SK-N-SH treated with all-trans-retinoic acid at 6 μM for 48 hours (cell line): ENCODE data around the gene CEP131.
A peak's percentile ranks its signal among the peaks of the same experiment; 100 is the strongest.

Source experiments
- ATAC-seq: fragments of 200-7000 bp; cut with Tn5 transposase; 3 replicates; pipeline ENCODE4 v1.9.1; 2020; ENCODE audit warnings: mild to moderate bottlenecking, moderate library complexity
- BACH2 ChIP-seq: fragments of 250-450 bp; sonication (Bioruptor Pico); IDR thresholded peaks from 2 replicates; pipeline ENCODE4 v1.9.0; 2021; ENCODE audit warnings: mild to moderate bottlenecking, borderline replicate concordance
- ESRRG ChIP-seq: fragments of 250-450 bp; sonication (Bioruptor Pico); IDR thresholded peaks from 2 replicates; pipeline ENCODE4 v1.6.1; 2021; ENCODE audit warnings: mild to moderate bottlenecking
- GLIS3 ChIP-seq: fragments of 250-450 bp; sonication (Bioruptor Pico); IDR thresholded peaks from 2 replicates; pipeline ENCODE4 v1.5.0; 2020; ENCODE audit warnings: mild to moderate bottlenecking, moderate library complexity
- ISL1 ChIP-seq: fragments of 250-450 bp; sonication (Bioruptor Pico); IDR thresholded peaks from 2 replicates; pipeline ENCODE4 v2.1.2; 2022; ENCODE audit warnings: mild to moderate bottlenecking, moderate library complexity
- OSR1 ChIP-seq: fragments of 250-450 bp; sonication (Bioruptor Pico); IDR thresholded peaks from 2 replicates; pipeline ENCODE4 v1.8.0; 2022; ENCODE audit warnings: moderate library complexity, mild to moderate bottlenecking, inconsistent platforms
- PATZ1 ChIP-seq: fragments of 250-450 bp; sonication (Bioruptor Pico); IDR thresholded peaks from 2 replicates; pipeline ENCODE4 v1.8.0; 2020; ENCODE audit warnings: mild to moderate bottlenecking, moderate library complexity, borderline replicate concordance
- PPARA ChIP-seq: fragments of 250-450 bp; sonication (Bioruptor Pico); IDR thresholded peaks from 2 replicates; pipeline ENCODE4 v1.5.0; 2020; ENCODE audit warnings: mild to moderate bottlenecking, borderline replicate concordance
- RARB ChIP-seq: fragments of 250-450 bp; sonication (Bioruptor Pico); IDR thresholded peaks from 2 replicates; pipeline ENCODE4 v1.8.0; 2021; ENCODE audit warnings: mild to moderate bottlenecking, moderate library complexity
- SNAI2 ChIP-seq: fragments of 250-450 bp; sonication (Bioruptor Pico); IDR thresholded peaks from 2 replicates; pipeline ENCODE4 v1.5.0; 2020; ENCODE audit warnings: mild to moderate bottlenecking, moderate library complexity
- TCF4 ChIP-seq: fragments of 250-450 bp; sonication (Bioruptor Pico); IDR thresholded peaks from 2 replicates; pipeline ENCODE4 v1.8.0; 2021; ENCODE audit warnings: mild to moderate bottlenecking, moderate library complexity, borderline replicate concordance
- ZC3H10 ChIP-seq: fragments of 250-450 bp; sonication (Bioruptor Pico); IDR thresholded peaks from 2 replicates; pipeline ENCODE4 v1.5.1; 2021; ENCODE audit warnings: mild to moderate bottlenecking, moderate library complexity
- ZFP3 ChIP-seq: fragments of 250-450 bp; sonication (Bioruptor Pico); IDR thresholded peaks from 2 replicates; pipeline ENCODE4 v1.5.0; 2020; ENCODE audit warnings: mild to moderate bottlenecking, moderate library complexity
- ZFP30 ChIP-seq: fragments of 450-650 bp; formaldehyde crosslinking; IDR thresholded peaks from 2 replicates; pipeline ENCODE4 v1.5.0; 2022; ENCODE audit warnings: mild to moderate bottlenecking, moderate library complexity
- ZNF565 ChIP-seq: fragments of 450-650 bp; formaldehyde crosslinking; conservative IDR thresholded peaks from 2 replicates; pipeline ENCODE4 v1.5.0; 2020; ENCODE audit warnings: low read depth, mild to moderate bottlenecking, moderate library complexity
- ZNF70 ChIP-seq: fragments of 450-650 bp; formaldehyde crosslinking; IDR thresholded peaks from 2 replicates; pipeline ENCODE4 v1.5.0; 2020; ENCODE audit warnings: mild to moderate bottlenecking, moderate library complexity
- ZNF8 ChIP-seq: fragments of 450-650 bp; formaldehyde crosslinking; IDR thresholded peaks from 2 replicates; pipeline ENCODE4 v1.5.0; 2020; ENCODE audit warnings: mild to moderate bottlenecking, moderate library complexity
- TF ChIP-seq, protein P1 (sequence below): fragments of 250-450 bp; sonication (Bioruptor Pico); IDR thresholded peaks from 2 replicates; pipeline ENCODE4 v1.8.0; 2021; ENCODE audit warnings: low read depth, mild to moderate bottlenecking, moderate library complexity, borderline replicate concordance
- TF ChIP-seq, protein P2 (sequence below): fragments of 250-450 bp; sonication (Bioruptor Pico); IDR thresholded peaks from 2 replicates; pipeline ENCODE4 v1.5.1; 2020; ENCODE audit warnings: low read depth, mild to moderate bottlenecking, moderate library complexity
- TF ChIP-seq, protein P3 (sequence below): fragments of 250-450 bp; sonication (Bioruptor Pico); IDR thresholded peaks from 2 replicates; pipeline ENCODE4 v1.5.1; 2021; ENCODE audit warnings: mild to moderate bottlenecking, moderate library complexity
- TF ChIP-seq, protein P4 (sequence below): fragments of 250-450 bp; sonication (Bioruptor Pico); IDR thresholded peaks from 2 replicates; pipeline ENCODE4 v1.5.0; 2020; ENCODE audit warnings: mild to moderate bottlenecking, moderate library complexity

The CEP131 gene

GRCh38 chr17:81222906-81223761 is at the start of gene CEP131:
CEP131 (minus strand) TSS chr17:81222965; CDS start chr17:81220056, 2,909 bp downstream.
- TF ChIP-seq ZNF70 = no peak
- no peak for TF ChIP-seq ZFP30 (CRISPR knock-in tag)
- no peak for TF ChIP-seq SNAI2
- TF ChIP-seq, protein P1, sequence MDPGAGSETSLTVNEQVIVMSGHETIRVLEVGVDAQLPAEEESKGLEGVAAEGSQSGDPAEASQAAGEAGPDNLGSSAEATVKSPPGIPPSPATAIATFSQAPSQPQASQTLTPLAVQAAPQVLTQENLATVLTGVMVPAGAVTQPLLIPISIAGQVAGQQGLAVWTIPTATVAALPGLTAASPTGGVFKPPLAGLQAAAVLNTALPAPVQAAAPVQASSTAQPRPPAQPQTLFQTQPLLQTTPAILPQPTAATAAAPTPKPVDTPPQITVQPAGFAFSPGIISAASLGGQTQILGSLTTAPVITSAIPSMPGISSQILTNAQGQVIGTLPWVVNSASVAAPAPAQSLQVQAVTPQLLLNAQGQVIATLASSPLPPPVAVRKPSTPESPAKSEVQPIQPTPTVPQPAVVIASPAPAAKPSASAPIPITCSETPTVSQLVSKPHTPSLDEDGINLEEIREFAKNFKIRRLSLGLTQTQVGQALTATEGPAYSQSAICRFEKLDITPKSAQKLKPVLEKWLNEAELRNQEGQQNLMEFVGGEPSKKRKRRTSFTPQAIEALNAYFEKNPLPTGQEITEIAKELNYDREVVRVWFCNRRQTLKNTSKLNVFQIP = no peak
- no peak for TF ChIP-seq ZNF8
- TF ChIP-seq, protein P2, sequence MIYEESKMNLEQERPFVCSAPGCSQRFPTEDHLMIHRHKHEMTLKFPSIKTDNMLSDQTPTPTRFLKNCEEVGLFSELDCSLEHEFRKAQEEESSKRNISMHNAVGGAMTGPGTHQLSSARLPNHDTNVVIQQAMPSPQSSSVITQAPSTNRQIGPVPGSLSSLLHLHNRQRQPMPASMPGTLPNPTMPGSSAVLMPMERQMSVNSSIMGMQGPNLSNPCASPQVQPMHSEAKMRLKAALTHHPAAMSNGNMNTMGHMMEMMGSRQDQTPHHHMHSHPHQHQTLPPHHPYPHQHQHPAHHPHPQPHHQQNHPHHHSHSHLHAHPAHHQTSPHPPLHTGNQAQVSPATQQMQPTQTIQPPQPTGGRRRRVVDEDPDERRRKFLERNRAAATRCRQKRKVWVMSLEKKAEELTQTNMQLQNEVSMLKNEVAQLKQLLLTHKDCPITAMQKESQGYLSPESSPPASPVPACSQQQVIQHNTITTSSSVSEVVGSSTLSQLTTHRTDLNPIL (CRISPR knock-in tag) = no peak
- no peak for TF ChIP-seq ISL1 (CRISPR knock-in tag)
- TF ChIP-seq, protein P3, sequence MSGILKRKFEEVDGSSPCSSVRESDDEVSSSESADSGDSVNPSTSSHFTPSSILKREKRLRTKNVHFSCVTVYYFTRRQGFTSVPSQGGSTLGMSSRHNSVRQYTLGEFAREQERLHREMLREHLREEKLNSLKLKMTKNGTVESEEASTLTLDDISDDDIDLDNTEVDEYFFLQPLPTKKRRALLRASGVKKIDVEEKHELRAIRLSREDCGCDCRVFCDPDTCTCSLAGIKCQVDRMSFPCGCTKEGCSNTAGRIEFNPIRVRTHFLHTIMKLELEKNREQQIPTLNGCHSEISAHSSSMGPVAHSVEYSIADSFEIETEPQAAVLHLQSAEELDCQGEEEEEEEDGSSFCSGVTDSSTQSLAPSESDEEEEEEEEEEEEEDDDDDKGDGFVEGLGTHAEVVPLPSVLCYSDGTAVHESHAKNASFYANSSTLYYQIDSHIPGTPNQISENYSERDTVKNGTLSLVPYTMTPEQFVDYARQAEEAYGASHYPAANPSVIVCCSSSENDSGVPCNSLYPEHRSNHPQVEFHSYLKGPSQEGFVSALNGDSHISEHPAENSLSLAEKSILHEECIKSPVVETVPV (CRISPR knock-in tag) = no peak
- no peak for TF ChIP-seq PPARA (CRISPR knock-in tag)
- no peak for TF ChIP-seq PATZ1 (CRISPR knock-in tag)
- TF ChIP-seq, protein P4, sequence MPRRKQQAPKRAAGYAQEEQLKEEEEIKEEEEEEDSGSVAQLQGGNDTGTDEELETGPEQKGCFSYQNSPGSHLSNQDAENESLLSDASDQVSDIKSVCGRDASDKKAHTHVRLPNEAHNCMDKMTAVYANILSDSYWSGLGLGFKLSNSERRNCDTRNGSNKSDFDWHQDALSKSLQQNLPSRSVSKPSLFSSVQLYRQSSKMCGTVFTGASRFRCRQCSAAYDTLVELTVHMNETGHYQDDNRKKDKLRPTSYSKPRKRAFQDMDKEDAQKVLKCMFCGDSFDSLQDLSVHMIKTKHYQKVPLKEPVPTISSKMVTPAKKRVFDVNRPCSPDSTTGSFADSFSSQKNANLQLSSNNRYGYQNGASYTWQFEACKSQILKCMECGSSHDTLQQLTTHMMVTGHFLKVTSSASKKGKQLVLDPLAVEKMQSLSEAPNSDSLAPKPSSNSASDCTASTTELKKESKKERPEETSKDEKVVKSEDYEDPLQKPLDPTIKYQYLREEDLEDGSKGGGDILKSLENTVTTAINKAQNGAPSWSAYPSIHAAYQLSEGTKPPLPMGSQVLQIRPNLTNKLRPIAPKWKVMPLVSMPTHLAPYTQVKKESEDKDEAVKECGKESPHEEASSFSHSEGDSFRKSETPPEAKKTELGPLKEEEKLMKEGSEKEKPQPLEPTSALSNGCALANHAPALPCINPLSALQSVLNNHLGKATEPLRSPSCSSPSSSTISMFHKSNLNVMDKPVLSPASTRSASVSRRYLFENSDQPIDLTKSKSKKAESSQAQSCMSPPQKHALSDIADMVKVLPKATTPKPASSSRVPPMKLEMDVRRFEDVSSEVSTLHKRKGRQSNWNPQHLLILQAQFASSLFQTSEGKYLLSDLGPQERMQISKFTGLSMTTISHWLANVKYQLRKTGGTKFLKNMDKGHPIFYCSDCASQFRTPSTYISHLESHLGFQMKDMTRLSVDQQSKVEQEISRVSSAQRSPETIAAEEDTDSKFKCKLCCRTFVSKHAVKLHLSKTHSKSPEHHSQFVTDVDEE (CRISPR knock-in tag) = no peak
- no peak for TF ChIP-seq BACH2 (CRISPR knock-in tag)
- ATAC-seq = peak; percentile 99

DNA sequence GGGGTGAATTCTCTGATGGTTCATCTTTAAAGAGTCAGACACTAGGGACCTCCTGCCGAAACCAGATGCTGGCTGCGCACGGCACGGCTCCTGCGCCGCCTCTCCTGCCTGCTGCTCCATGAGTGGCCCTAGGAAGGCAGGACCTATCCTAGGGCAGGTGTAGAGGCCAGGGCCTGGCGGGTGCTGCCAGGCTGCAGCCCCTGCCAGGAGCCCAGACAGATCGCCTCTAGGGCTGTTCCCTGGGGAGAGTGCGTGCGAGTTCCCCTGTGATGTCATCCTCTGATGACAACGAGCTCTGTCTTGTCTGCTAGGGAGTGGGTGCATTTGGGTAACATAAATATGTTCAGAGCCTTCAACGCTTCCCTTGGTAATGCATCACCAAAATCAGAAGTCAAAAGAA is 48.5 kb upstream of the CEP131 start:
- no peak for ATAC-seq
- TF ChIP-seq PPARA (CRISPR knock-in tag) = no peak
- TF ChIP-seq ISL1 (CRISPR knock-in tag) = no peak
- TF ChIP-seq, protein P3 (CRISPR knock-in tag) = no peak
- no peak for TF ChIP-seq ESRRG (CRISPR knock-in tag)
- TF ChIP-seq OSR1 = no peak
- no peak for TF ChIP-seq SNAI2
- no peak for TF ChIP-seq TCF4 (CRISPR knock-in tag)
- TF ChIP-seq, protein P2 (CRISPR knock-in tag) = no peak
- no peak for TF ChIP-seq GLIS3
- TF ChIP-seq, protein P4 (CRISPR knock-in tag) = no peak
- no peak for TF ChIP-seq ZNF565
- no peak for TF ChIP-seq ZC3H10 (CRISPR knock-in tag)
- TF ChIP-seq ZFP30 (CRISPR knock-in tag) = no peak
- TF ChIP-seq, protein P1 = no peak
- TF ChIP-seq ZFP3 (CRISPR knock-in tag) = no peak
- TF ChIP-seq RARB = no peak
- TF ChIP-seq, all 23 proteins: peak for 0
